Stimulated activated CD4-positive, alpha-beta T cell treated with anti-CD3 and anti-CD28 coated beads, Interleukin-15, amount 100 ng/mL, for 24 hours (primary cell): ENCODE results near the gene TUBA3E.
"Not testable (repeated sequence)": the region's sequence is repeated elsewhere in the genome, so short reads cannot be mapped to it uniquely, and the experiment has no call there.

Experiments
- DNase-seq: peaks from one replicate; pipeline ENCODE4 v3.0.0-alpha.2; 2020

Gene TUBA3E

DNA sequence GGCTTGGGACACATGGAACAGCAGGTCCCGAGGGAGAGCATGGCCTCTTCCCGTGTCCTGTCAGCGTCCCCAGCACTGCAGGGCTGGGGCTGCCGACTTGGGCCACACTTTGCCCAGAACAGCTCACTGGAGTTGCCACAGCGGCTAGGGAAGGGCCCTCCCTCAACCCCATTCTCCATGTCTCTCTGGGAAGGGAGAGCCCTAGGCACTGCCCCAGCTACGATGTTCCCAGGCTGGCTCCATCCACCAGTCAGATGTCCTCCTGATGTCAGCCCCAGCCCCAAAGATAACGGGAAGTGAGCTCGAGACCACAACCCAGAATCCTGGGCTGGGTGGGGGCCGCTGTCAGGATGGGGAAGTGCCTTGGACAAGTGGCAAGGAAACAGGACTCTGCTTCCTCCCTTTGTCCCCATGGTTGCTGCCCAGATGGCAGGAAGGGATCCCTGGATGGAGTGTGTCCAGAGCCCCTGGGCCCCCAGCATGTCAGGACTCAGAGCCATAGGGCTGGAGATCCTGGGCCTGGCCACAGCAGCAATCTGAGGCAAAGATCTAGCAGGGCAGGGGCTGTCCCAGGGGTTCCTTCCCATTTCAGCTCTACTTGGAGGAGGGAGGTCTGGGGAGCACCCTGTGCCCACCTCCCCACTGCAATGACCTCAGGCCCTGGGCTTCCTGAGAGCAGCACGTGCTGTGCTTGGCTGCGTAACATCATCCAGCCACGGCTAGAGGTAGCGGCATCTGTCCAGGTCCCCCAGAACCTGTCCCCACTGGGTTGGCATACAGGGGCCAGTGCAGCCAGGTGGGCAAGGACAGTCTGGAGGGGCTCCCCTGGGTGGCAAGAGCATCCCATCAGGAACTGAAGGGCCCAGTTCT lies 55.6 kb downstream of the TUBA3E start:
- DNase-seq = not testable (repeated sequence)
